Activated CD8-positive, alpha-beta memory T cell treated with anti-CD3 and anti-CD28 coated beads for 24 hours (primary cell): ENCODE measurements around the gene SSX2B.
"Not testable (repeated sequence)": the region's sequence is repeated elsewhere in the genome, so short reads cannot be mapped to it uniquely, and the experiment has no call there.

Source experiments
- DNase-seq: peaks from one replicate; pipeline ENCODE4 v3.0.0-alpha.2; 2020

Gene SSX2B, protein sequence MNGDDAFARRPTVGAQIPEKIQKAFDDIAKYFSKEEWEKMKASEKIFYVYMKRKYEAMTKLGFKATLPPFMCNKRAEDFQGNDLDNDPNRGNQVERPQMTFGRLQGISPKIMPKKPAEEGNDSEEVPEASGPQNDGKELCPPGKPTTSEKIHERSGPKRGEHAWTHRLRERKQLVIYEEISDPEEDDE

DNA sequence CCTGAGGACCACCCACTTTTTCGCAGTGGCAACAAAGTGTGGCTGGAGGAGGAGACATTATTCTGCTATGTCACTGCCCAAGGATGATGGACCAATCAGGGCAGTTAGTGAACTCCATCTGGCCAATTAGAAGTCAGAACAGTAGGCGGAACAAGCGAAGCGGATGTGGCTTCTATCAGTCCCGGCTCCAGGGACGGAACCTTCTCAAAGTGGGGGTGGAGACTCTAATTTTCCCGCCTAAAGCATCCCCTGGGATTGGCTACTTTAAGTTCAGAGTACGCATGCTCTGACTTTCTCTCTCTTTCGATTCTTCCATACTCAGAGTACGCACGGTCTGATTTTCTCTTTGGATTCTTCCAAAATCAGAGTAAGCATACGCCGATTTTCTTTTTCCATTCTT lies at the start of gene SSX2B:
TSS of gene SSX2B (plus strand) at position 301 of the 400 bp plus-strand sequence. CDS start 1,429 bp downstream, outside the sequence.
- DNase-seq = not testable (repeated sequence)

DNA sequence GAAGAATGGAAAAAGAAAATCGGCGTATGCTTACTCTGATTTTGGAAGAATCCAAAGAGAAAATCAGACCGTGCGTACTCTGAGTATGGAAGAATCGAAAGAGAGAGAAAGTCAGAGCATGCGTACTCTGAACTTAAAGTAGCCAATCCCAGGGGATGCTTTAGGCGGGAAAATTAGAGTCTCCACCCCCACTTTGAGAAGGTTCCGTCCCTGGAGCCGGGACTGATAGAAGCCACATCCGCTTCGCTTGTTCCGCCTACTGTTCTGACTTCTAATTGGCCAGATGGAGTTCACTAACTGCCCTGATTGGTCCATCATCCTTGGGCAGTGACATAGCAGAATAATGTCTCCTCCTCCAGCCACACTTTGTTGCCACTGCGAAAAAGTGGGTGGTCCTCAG lies 44.0 kb upstream of the SSX2B start, which contains the start of gene SSX2:
TSS of gene SSX2 (minus strand) at position 101 of the 400 bp plus-strand sequence. CDS start 1,429 bp downstream, outside the sequence.
- DNase-seq = not testable (repeated sequence)

DNA sequence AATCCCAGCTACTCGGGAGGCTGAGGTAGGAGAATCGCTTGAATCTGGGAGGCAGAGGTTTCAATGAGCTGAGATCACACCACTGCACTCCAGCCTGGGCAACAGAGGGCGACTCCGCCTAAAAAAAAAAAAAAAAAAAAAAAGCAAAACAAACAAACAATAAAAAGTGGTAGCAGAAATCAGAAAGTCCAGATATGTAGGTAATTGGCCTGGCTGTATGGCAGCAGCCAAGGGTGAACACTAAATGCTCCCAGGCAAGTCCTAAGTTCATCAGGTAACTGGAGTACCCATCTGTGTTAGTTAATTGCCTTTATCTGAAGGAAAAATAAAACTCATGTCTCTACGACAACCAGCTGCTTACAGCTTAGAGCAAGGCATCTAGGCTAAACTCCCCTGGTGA lies 14.9 kb downstream of the SSX2B start:
- DNase-seq = not testable (repeated sequence)

DNA sequence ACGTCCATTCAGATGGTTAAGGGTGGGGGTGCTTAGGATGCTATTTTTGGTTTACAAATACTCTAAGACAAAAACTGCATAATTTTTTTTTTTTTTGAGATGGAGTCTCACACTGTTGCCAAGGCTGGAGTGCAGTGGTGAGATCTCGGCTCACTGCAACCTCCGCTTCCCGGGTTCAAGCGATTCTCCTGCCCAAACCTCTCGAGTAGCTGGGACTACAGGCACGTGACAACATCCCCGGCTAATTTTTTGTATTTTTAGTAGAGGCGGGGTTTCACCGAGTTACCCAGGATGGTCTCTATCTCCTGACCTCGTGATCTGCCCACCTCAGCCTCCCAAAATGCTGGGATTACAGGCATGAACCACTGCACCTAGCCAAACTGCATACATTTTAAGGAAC lies 22.5 kb downstream of the SSX2B start:
- DNase-seq = not testable (repeated sequence)

DNA sequence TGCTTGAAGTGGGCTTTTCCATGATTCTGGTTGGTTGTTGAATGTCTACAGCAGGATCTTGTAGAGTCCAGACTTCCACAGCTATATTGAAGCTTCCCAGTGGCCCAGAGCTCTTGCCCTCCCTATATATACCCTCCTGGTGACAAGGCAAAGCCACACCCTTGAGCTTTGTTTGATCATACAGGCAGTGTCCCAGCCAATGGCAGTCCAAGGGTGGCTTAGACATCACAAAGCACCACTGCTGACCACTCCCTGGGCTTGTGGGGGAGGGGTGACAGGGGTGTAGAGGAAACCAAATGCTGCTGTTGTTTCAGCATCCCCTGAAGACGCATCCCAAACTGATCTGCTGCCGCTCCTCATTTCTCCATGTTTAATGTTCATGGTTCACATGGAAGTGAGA lies 46.3 kb downstream of the SSX2B start, which contains the start of gene SPANXN5:
TSS of gene SPANXN5 (minus strand) at position 101 of the 400 bp plus-strand sequence. CDS start at position 22, 79 bp downstream.
- not testable (repeated sequence) for DNase-seq

DNA sequence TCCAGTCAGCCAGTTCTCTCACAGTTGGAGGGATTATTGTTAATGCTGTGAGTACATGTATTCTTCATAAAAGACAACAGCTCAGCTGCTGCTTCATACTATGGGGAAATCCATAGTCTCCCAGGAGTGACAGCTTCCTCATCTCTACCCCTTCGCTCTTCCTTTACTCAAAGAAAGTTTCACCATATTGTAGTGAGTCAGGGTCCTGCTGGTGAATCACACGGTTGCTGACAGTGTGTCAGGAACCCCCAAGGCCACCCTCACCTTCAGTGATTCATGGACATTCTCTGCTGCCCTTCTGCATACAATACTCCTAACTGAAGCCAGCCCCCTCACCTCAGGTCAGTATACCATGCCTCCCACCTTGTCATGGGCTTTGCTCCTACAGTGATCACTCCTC lies 53.8 kb downstream of the SSX2B start:
- not testable (repeated sequence) for DNase-seq
